Endothelial cell of umbilical vein (primary cell): Measurements from ENCODE around the gene FOXF1. TPM values are rescaled to one million over a fixed set of nuclear protein-coding genes. Genes with fewer than 3 reads are reported as not detected.

Experiments
- BruUV-seq: library from RNA; stranded (reverse); fragments of 400-500 nt; replicated peaks from 2 replicates; lab custom pipeline; 2021; lab: Mats Ljungman, UMichigan
- CTCF ChIA-PET: fragments of 300-600, 350-600 bp; sonication (Branson Sonifier 250); formaldehyde crosslinking; loops from one replicate; lab custom pipeline; 2021; ENCODE audit warnings: antibody characterized with exemption, inconsistent platforms; lab: Charles Lee
- POLR2A ChIA-PET: fragments of 300-600, 350-600 bp; sonication (Branson Sonifier 250); formaldehyde crosslinking; loops from one replicate; lab custom pipeline; 2021; ENCODE audit warnings: antibody characterized with exemption, inconsistent platforms; lab: Charles Lee
- DNase-seq: peaks from one replicate; pipeline ENCODE4 v3.0.0-alpha.2; 2011; ENCODE audit warnings: low read depth, low spot score
- FAIRE-seq: peaks from 2 replicates; lab custom pipeline; 2011; peaks lifted over from hg19 to GRCh38; lab: Jason Lieb, UNC
- H2AFZ ChIP-seq: 2 replicates; pipeline ENCODE4 v1.6.0; 2012; ENCODE audit warnings: low read depth, low read length, control low read depth, inconsistent platforms
- H3K27ac ChIP-seq: 2 replicates; pipeline ENCODE4 v1.5.1; 2011; ENCODE audit warnings: low read depth, mild to moderate bottlenecking, control low read depth, low read length, moderate library complexity; ENCODE audit not compliant: insufficient read depth
- H3K27me3 ChIP-seq, 2 experiments: 2 replicates each; pipeline versions ENCODE4 v1.6.0 to v1.6.1; 2011; ENCODE audit warnings: low read length in 2 of 2, mixed read lengths in 1 of 2; ENCODE audit not compliant: control insufficient read depth in 2 of 2, insufficient read depth in 2 of 2
- H3K36me3 ChIP-seq, 2 experiments: 2 replicates in 1 of 2; 3 replicates in 1 of 2; pipeline ENCODE4 v1.5.1; 2011; ENCODE audit warnings: low read length in 2 of 2, mild to moderate bottlenecking in 1 of 2, moderate library complexity in 1 of 2; ENCODE audit not compliant: control insufficient read depth in 2 of 2, insufficient read depth in 2 of 2; ENCODE audit errors: extremely low read depth in 1 of 2
- H3K4me1 ChIP-seq: 3 replicates; pipeline ENCODE4 v1.5.1; 2011; ENCODE audit warnings: mild to moderate bottlenecking, low read length; ENCODE audit not compliant: control insufficient read depth, insufficient read depth; ENCODE audit errors: extremely low read depth
- H3K4me2 ChIP-seq: 2 replicates; pipeline ENCODE4 v1.6.1; 2011; ENCODE audit warnings: low read length, control low read depth, mixed read lengths; ENCODE audit not compliant: insufficient read depth
- H3K4me3 ChIP-seq, 3 experiments: fragments of 200-600 bp in 1 of 3; sonication (generic), shearing (Covaris generic) in 1 of 3; replicated peaks in 1 of 3; 2 replicates each; pipeline ENCODE4 v1.5.1; 2011 to 2016; ENCODE audit warnings: control low read depth in 3 of 3, low read length in 3 of 3, mild to moderate bottlenecking in 2 of 3, inconsistent platforms in 1 of 3, low read depth in 1 of 3, moderate library complexity in 1 of 3; ENCODE audit not compliant: insufficient read depth in 1 of 3
- H3K79me2 ChIP-seq: 2 replicates; pipeline ENCODE4 v1.6.0; 2012; ENCODE audit warnings: low read length, inconsistent platforms; ENCODE audit not compliant: control insufficient read depth, insufficient read depth
- H3K9ac ChIP-seq: replicated peaks from 2 replicates; pipeline ENCODE3; 2011; ENCODE audit warnings: low read length, control low read depth; ENCODE audit not compliant: insufficient read depth; ENCODE audit errors: extremely low read depth
- H3K9me1 ChIP-seq: replicated peaks from 3 replicates; pipeline ENCODE4 v1.6.0; 2011; ENCODE audit warnings: mild to moderate bottlenecking, low read length; ENCODE audit not compliant: control insufficient read depth, insufficient read depth; ENCODE audit errors: extremely low read depth
- H3K9me3 ChIP-seq: replicated peaks from 2 replicates; pipeline ENCODE4 v1.5.1; 2012; ENCODE audit warnings: low read length, inconsistent platforms; ENCODE audit not compliant: control insufficient read depth, insufficient read depth
- H4K20me1 ChIP-seq: replicated peaks from 2 replicates; pipeline ENCODE3; 2011; ENCODE audit warnings: mild to moderate bottlenecking, low read length; ENCODE audit not compliant: control insufficient read depth, insufficient read depth; ENCODE audit errors: extremely low read depth
- CTCF ChIP-seq, 2 donors: IDR thresholded peaks; 1 replicate in 1 of 2; 2 replicates in 1 of 2; pipeline ENCODE4 v1.5.1; 2011; ENCODE audit warnings: low read length in 2 of 2, mild to moderate bottlenecking in 2 of 2, moderate library complexity in 2 of 2, control low read depth in 1 of 2, inconsistent platforms in 1 of 2, low read depth in 1 of 2; ENCODE audit not compliant: insufficient read depth in 1 of 2; ENCODE audit errors: extremely low read depth in 1 of 2
- EZH2 ChIP-seq: IDR thresholded peaks from 2 replicates; pipeline ENCODE4 v1.6.1; 2012; ENCODE audit warnings: borderline replicate concordance, low read depth, mild to moderate bottlenecking, moderate library complexity, low read length, inconsistent platforms; ENCODE audit not compliant: severe bottlenecking
- FOS ChIP-seq: IDR thresholded peaks from 2 replicates; pipeline ENCODE4 v1.6.1; 2011; ENCODE audit warnings: mild to moderate bottlenecking, low read length, moderate library complexity, borderline replicate concordance; ENCODE audit not compliant: insufficient read depth
- GATA2 ChIP-seq: IDR thresholded peaks from 2 replicates; pipeline ENCODE4 v1.7.0; 2011; ENCODE audit warnings: low read depth, mild to moderate bottlenecking, moderate library complexity, mixed read lengths, low read length; ENCODE audit not compliant: insufficient read length, insufficient read depth
- JUN ChIP-seq: IDR thresholded peaks from 2 replicates; pipeline ENCODE4 v1.6.1; 2011; ENCODE audit warnings: borderline replicate concordance, low read depth; ENCODE audit not compliant: insufficient read length, insufficient read depth
- MAX ChIP-seq: IDR thresholded peaks from 2 replicates; pipeline ENCODE4 v1.6.1; 2011; ENCODE audit not compliant: insufficient read depth, insufficient read length
- MYC ChIP-seq: IDR thresholded peaks from one replicate; pipeline ENCODE4 v1.6.1; 2011; ENCODE audit warnings: mild to moderate bottlenecking, low read depth, low read length
- POLR2A ChIP-seq: IDR thresholded peaks from 2 replicates; pipeline ENCODE4 v1.6.1; 2012; ENCODE audit warnings: low read depth, mild to moderate bottlenecking, control low read depth, low read length
- POLR2AphosphoS5 ChIP-seq: IDR thresholded peaks from 2 replicates; pipeline ENCODE4 v1.6.1; 2012; ENCODE audit warnings: low read depth, mild to moderate bottlenecking, control low read depth, low read length, moderate library complexity; ENCODE audit not compliant: insufficient read depth
- dilution Hi-C: fragments of 300-500 bp; cut with MboI; formaldehyde crosslinking; loops from one replicate; pipeline ENCODE4 v1.15.0; 2019; ENCODE audit warnings: low sequenced_read_pairs; ENCODE audit not compliant: extremely low pct_ligation_motif_present
- intact Hi-C: fragments of 100-400 bp; cut with micrococcal nuclease; formaldehyde crosslinking; loops from one replicate; pipeline ENCODE4 v1.10.0; 2022
- polyA plus RNA-seq, 4 experiments: library from polyadenylated mRNA; depleted of rRNA in 3 of 4; stranded (reverse) in 3 of 4; unstranded in 1 of 4; fragments of >200 nt; gene quantifications; 2 replicates each; pipeline versions ENCODE4 v1.2.1 to v1.2.3, GENCODE V29; 2011 to 2012; ENCODE audit warnings: missing spikeins in 1 of 4
- total RNA-seq: library from RNA; stranded (reverse); gene quantifications from 2 replicates; pipeline ENCODE4 v1.2.3, GENCODE V29; 2021

The FOXF1 gene
- total and polyA plus RNA-seq, 2 donors (not counting 3 experiments of a cell fraction or from before 2014, with no cell fraction given) = 1.0 to 1.1 TPM

GRCh38 chr16:86499889-86500707, 10.2 kb upstream of the FOXF1 start:
- dilution Hi-C loops (no loop called here), intact Hi-C loops (no loop called here)
- no peak for FAIRE-seq
- H3K9me3 ChIP-seq = no peaks in the 10 kb centered on the region
- H4K20me1 ChIP-seq = no peaks in the 10 kb centered on the region
- no peak overlapping the region for H3K27ac ChIP-seq
- H2AFZ ChIP-seq = no peak overlapping the region
- BruUV-seq = no TSS peak
- H3K4me1 ChIP-seq = no peaks in the 10 kb centered on the region
- H3K4me2 ChIP-seq = no peak overlapping the region
- no peaks in the 10 kb centered on the region for H3K9me1 ChIP-seq
- H3K36me3 ChIP-seq = no peaks in the 10 kb centered on the region
- ChIA-PET POLR2A (no interaction called here), CTCF (no interaction called here)
- no peaks in the 10 kb centered on the region for H3K79me2 ChIP-seq
- TF ChIP-seq GATA2 (no peak), MYC (no peak), FOS (no peak), CTCF (IDR thresholded peaks at IDR 0.05; ENCODE audit: extremely low read depth in 1 of 2, insufficient read depth in 1 of 2, low read depth in 1 of 2, low read length in 2 of 2) (no peak), POLR2A (no peak), POLR2AphosphoS5 (no peak), JUN (no peak), EZH2 (no peak), MAX (no peak)
- H3K27me3 ChIP-seq = peaks cover 90 to 95% of the 10 kb centered on the region in 2 experiments
- DNase-seq = no peak
- H3K4me3 ChIP-seq = no peak overlapping the region
- no peak overlapping the region for H3K9ac ChIP-seq
